Measurements from ENCODE around the gene STMN1.
"Not testable (repeated sequence)": the region's sequence is repeated elsewhere in the genome, so short reads cannot be mapped to it uniquely, and the experiment has no call there.

DNA sequence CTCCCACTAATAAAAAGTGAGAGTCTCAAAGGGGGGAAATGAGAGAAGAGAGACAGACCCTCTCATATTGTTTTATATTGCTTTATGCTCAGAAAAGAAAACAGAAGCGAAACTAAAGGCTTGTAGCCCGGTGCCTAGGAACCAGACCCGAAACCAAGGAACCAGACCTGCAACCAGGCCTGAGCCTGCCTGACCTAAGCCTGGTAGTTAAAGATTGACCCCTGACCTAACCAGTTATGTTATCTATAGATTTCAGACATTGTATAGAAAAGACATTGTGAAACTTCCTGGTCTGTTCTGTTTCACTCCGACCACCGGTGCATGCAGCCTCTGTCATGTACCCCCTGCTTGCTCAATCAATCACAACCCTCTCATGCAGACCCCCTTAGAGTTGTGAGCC is 37.3 kb upstream of the STMN1 start:
- TF ChIP-seq ZNF274 (IDR thresholded peaks at IDR 0.05; ENCODE audit: low read depth, low read length); SUZ12 (IDR thresholded peaks at IDR 0.05; ENCODE audit: extremely low read depth, insufficient read depth, insufficient read length); YY1 (IDR thresholded peaks at IDR 0.05; ENCODE audit: insufficient read depth, insufficient read length): not testable (repeated sequence)

All from NT2/D1 (cell line).